MM.1S (cell line): ENCODE measurements around the gene SLC38A10.

Source experiments
- CTCF ChIP-seq: fragments of 300-600 bp; sonication (generic); IDR thresholded peaks from 2 replicates; pipeline ENCODE4 v1.5.1; 2016; ENCODE audit warnings: antibody characterized with exemption, low read length, mixed read lengths
- EZH2 ChIP-seq: fragments of 300-600 bp; sonication (generic); optimal IDR thresholded peaks from 2 replicates; pipeline ENCODE3; 2017; ENCODE audit warnings: low read depth, mild to moderate bottlenecking, antibody characterized with exemption, low read length, mixed read lengths

GRCh38 chr17:81256616-81257015 lies 38.5 kb downstream of the SLC38A10 start:
- TF ChIP-seq CTCF = no peak
- no peak for TF ChIP-seq EZH2
